Measurements from ENCODE around the gene GID8. TPM values are rescaled to one million over a fixed set of nuclear protein-coding genes. Genes with fewer than 3 reads are reported as not detected.

GID8 gene
- total and polyA plus RNA-seq, 5 experiments from 2014 or later: 20.2 to 61.2 (median 24.4) TPM

DNA sequence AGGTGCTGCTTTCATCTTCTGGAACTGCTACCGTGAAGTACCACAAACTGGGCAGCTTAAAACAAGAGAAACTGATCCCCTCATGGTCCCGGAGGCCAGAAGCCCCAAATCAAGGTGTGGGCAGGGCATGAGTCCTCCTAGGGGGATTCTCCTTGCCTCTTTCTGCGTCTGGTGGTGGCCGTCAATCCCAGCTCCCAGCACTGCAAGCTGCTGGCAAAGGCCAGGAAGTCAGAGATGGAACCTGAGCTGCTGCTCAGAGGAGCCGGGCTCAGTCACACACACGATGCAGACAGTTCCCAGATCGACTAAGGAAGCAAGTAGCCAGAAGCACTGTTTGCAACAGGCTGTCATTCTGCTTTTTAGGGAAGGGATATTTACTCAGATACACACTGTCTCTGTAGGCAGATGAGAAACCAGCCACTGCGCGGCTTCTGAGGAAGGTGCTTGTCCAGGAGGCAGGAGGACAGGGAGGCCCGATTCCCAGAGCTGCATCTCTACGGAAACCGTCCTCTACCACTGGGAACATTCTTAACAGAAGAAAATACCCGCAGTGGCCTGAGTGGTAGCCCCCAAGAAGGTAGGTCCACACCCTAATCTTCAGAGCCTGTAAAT, 53.4 kb downstream of the GID8 start:
- DNase-seq: no peak
- ATAC-seq: no peak
- peak overlapping the region in 1 of 10 donors; percentile 22 for H3K27ac Mint-ChIP-seq
- peaks cover 0 to 2% (median under 1%) of the 10 kb centered on the region in 5 donors for H3K27me3 Mint-ChIP-seq
- no peaks in the 10 kb centered on the region for H3K9me3 Mint-ChIP-seq
- H3K4me3 Mint-ChIP-seq: no peak overlapping the region
- H3K4me1 Mint-ChIP-seq: peaks cover 0 to 8% (median 5%) of the 10 kb centered on the region in 4 donors
- no peaks in the 10 kb centered on the region for H3K36me3 Mint-ChIP-seq
- POLR2A ChIA-PET: no interaction called here

DNA sequence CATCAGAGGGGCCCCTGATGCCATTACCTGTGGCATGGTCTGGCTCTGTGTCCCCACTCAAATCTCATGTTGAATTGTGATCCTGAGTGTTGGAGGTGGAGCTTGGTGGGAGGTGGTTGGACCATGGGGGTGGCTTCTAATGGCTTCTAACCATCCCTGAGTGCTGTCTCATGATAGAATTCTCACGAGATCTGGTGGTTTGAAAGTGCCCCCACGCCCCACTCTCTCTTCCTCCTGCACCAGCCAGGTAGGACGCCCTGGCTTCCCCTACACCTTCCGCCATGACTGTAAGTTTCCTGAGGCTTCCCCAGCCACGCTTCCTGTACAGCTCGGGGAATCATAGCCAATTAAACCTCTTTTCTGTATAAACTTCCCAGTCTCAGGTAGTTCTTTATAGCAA, 53.9 kb downstream of the GID8 start:
- Mint-ChIP-seq H3K27ac (no peak overlapping the region), H3K9me3 (no peaks in the 10 kb centered on the region)

DNA sequence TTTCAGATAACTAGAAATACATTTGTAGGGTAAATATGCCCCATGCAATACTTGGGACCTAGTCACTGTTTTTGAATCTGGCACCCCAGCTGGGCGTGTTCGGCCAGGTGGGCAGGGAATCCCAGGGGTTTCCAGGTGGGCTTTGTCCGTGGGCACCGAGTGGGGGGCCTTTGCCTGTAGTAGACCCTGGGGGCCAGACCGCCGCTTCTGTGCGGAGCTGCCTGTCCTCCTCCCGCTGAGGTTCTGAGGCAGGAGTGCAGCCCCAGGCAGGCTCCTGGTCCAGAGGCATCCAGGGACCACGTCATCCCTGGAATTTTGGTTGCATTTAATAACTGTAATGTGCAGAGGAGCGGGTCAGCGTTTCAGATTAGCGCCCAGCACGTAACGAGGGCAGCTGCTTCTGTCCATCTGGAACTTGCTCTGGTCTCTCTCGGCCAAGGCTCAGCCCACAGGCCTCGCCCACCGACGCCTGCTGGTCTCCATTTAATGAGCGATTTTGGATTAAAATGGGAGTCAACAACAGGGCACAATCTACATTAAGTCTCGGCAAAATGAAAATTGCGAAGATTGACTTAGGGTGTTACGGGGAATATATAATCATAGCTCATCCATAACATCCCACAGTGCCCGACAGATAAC, 56.0 kb downstream of the GID8 start:
- H3K9me3 Mint-ChIP-seq: no peaks in the 10 kb centered on the region
- POLR2A ChIA-PET: interaction anchor here (1.0 kb wide), 1 partner anchor 101 kb away, joined by 3 read pairs; no protein-coding TSS in a partner anchor
- DNase-seq: no peak
- no peak overlapping the region for H3K27ac Mint-ChIP-seq
- H3K4me3 Mint-ChIP-seq: no peak overlapping the region
- no peak for ATAC-seq
- peaks cover 2 to 6% (median 5%) of the 10 kb centered on the region in 4 donors for H3K4me1 Mint-ChIP-seq
- peaks cover 2 to 17% (median 11%) of the 10 kb centered on the region in 5 donors for H3K27me3 Mint-ChIP-seq
- H3K36me3 Mint-ChIP-seq: no peaks in the 10 kb centered on the region

More for the DNA sequence above, 53.9 kb downstream of the GID8 start:
- ATAC-seq (no peak), DNase-seq (no peak)
- Mint-ChIP-seq H3K27me3 (peaks cover 0 to 3% (median 2%) of the 10 kb centered on the region in 5 donors), H3K36me3 (no peaks in the 10 kb centered on the region), H3K4me1 (peaks cover 0 to 8% (median 5%) of the 10 kb centered on the region in 4 donors), H3K4me3 (no peak overlapping the region)
- POLR2A ChIA-PET: no interaction called here

DNA sequence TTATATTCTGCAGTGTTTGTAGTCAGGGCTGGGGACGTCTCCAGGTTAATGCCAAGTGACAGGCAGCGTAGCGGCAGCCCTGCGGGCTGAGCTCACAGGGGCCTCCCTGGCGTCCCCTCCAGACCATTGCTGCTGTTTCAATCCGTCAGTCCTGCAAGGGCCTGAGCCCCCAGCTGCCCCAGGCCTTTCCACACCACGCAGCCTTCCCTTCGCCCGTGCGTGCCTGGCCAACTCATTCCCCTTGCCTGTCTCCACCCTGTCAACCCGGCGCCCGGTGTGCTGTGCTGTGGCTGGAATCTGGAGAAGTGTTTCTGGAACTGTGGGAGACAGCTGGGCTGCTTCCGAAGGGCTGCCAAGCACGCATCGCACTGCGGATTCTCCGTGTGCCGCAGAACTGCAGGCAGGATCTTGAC, 56.9 kb downstream of the GID8 start:
- POLR2A ChIA-PET: interaction anchor here (1.0 kb wide), 1 partner anchor 102 kb away, joined by 3 read pairs; no protein-coding TSS in a partner anchor
- DNase-seq: no peak
- Mint-ChIP-seq H3K36me3 (no peaks in the 10 kb centered on the region), H3K4me3 (peak overlapping the region in 1 of 10 donors; percentile 41), H3K9me3 (no peaks in the 10 kb centered on the region), H3K4me1 (peaks cover 0 to 6% (median 4%) of the 10 kb centered on the region in 4 donors), H3K27me3 (peaks cover 2 to 21% (median 19%) of the 10 kb centered on the region in 5 donors), H3K27ac (no peak overlapping the region)
- ATAC-seq: no peak

DNA sequence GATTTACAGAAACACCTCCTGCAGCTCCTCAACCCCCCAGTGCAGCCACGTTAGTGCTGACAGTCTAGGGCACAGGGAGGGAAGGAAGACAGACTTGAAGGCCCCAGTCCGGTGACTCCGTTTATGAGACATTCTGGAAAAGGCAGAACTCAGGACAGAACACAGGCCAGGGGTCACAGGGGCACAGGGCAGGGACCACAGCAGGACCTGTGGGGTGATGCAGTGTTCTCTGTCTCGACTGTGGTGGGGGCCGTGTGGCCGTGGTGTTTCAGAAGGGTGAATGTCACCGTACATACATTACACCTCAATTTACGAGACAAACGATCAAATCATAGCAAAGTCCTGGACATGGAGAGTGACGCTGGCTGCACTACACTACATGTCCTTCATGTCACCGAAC, 57.5 kb downstream of the GID8 start:
- Mint-ChIP-seq H3K9me3 (no peaks in the 10 kb centered on the region), H3K27me3 (peaks cover 2 to 27% (median 24%) of the 10 kb centered on the region in 5 donors), H3K27ac (no peak overlapping the region), H3K4me3 (no peak overlapping the region), H3K36me3 (no peaks in the 10 kb centered on the region), H3K4me1 (peaks cover 0 to 6% (median 4%) of the 10 kb centered on the region in 4 donors)
- DNase-seq: no peak
- no peak for ATAC-seq
- POLR2A ChIA-PET: no interaction called here

DNA sequence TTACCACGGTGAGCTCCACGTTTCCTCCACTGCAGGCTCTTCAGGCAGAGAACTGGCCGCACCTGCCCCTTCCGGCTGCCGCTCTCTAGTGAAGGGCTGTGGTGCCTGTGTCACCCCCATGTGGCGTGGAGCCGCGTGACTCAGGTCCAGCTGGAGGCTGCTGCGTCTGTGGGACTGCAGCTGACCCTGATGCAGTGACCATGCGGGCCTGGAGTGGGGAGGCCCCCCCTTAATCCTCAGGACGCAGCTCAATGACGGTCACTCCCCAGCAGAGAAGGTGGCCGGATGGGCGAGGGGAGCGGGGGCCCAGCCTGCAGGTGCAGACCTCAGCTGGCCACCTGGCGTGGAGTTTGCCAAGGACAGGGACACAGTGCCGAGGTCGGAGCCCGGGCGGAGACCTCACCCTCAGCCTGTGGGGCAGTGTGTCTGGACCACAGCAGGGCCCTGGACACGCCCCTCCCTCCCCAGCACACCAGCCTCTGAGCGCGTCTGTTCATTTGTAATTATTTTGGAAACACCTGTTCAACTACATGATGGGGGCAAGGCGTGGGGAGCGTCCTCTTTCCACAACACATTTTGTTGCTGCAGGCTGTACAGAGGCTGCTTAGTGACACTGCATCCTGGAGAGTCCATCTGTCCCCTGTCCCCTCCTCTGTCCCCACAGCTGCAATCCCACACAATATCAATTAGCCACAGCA, 58.1 kb downstream of the GID8 start:
- H3K4me1 Mint-ChIP-seq: peaks cover 0 to 6% (median 4%) of the 10 kb centered on the region in 4 donors
- ATAC-seq (no peak), DNase-seq (no peak)
- H3K27me3 Mint-ChIP-seq: peaks cover 6 to 32% (median 26%) of the 10 kb centered on the region in 5 donors
- no peak overlapping the region for H3K4me3 Mint-ChIP-seq
- H3K36me3 Mint-ChIP-seq: no peaks in the 10 kb centered on the region
- H3K9me3 Mint-ChIP-seq: no peaks in the 10 kb centered on the region
- POLR2A ChIA-PET: no interaction called here
- H3K27ac Mint-ChIP-seq: no peak overlapping the region

DNA sequence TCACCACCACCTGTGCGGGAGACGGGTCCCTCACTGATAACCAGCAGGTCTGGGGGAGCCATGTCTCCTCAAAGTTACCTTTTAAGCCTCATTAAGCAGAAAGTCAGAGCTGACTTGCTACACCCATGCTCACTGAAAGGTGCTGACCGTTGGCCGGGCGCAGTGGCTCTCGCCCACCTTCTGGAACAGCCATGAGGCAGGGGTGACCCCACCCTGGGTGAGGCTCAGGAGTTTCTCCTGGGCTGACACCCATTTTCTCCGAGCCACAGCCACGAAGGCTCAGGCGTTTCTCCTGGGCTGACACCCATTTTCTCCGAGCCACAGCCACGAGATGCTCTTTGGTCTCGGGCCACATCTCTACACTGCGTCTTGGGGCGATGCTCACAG, 58.6 kb downstream of the GID8 start:
- Mint-ChIP-seq H3K27ac (no peak overlapping the region), H3K4me1 (peaks cover 0 to 6% (median 4%) of the 10 kb centered on the region in 4 donors), H3K36me3 (no peaks in the 10 kb centered on the region), H3K27me3 (peaks cover 8 to 37% (median 30%) of the 10 kb centered on the region in 5 donors), H3K9me3 (no peaks in the 10 kb centered on the region), H3K4me3 (no peak overlapping the region)
- POLR2A ChIA-PET: no interaction called here
- DNase-seq: no peak
- ATAC-seq: no peak

DNA sequence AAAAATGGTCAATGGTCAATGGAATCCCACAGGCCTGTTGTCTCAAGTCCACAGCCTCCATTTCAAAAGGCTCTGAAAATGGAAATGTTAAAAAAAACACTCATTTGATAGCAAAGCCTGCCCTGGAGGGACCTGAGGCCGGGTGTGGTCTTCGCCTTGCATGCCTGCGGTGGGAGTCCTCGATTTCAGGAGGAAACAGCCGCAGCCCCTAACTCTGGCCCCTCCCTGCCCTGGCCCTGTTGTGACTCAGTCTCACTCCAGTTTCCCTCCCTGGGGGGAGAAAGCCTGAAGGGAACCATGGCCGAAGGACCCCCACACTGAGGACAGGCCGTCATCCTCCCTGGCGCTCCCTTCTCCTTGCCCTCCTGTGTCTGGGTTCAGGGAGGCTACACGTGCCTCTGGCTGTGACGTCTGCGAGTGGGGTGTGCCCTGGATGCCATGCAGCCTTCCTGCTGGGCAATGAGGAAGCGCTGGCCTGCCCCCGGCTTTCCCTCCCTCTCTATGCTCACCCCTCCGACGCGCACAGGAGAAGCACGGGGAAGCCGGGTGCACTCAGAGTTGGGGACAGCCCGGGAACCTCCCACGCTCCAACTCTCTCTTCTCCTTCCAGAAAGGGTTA, 59.6 kb downstream of the GID8 start:
- no peaks in the 10 kb centered on the region for H3K9me3 Mint-ChIP-seq
- H3K27me3 Mint-ChIP-seq: peaks cover 8 to 41% (median 30%) of the 10 kb centered on the region in 5 donors
- H3K4me3 Mint-ChIP-seq: no peak overlapping the region
- ATAC-seq: no peak
- no peak for DNase-seq
- H3K36me3 Mint-ChIP-seq: no peaks in the 10 kb centered on the region
- no peak overlapping the region for H3K27ac Mint-ChIP-seq
- POLR2A ChIA-PET: no interaction called here
- H3K4me1 Mint-ChIP-seq: peaks cover 0 to 6% (median 4%) of the 10 kb centered on the region in 4 donors

Other genes with a start within 250 kb of the GID8 start
- not detected for gene NTSR1, start 229.3 kb upstream of the GID8 start, total RNA-seq
- not detected for gene NTSR1, start 229.3 kb upstream of the GID8 start, polyA plus RNA-seq
- gene MRGBP, start 141.7 kb upstream of the GID8 start, total RNA-seq: 10 to 100 TPM; 13.6 to 14.2 TPM
- gene MRGBP, start 141.7 kb upstream of the GID8 start, polyA plus RNA-seq: 10 to 100 TPM in 1 of 3 donors, 1 to 10 TPM in 2; 7.4 to 10.2 (median 9.0) TPM
- 10 to 100 TPM; 77.1 to 79.9 TPM for gene OGFR, start 133.3 kb upstream of the GID8 start, total RNA-seq
- 10 to 100 TPM; 26.5 to 58.2 (median 40.1) TPM for gene OGFR, start 133.3 kb upstream of the GID8 start, polyA plus RNA-seq
- 1 to 10 TPM; 1.2 to 2.2 TPM for gene COL9A3, start 121.1 kb upstream of the GID8 start, total RNA-seq
- gene COL9A3, start 121.1 kb upstream of the GID8 start, polyA plus RNA-seq: under 1 TPM in 1 of 3 donors, not detected in 2; 0.15 TPM
- gene TCFL5, start 76.3 kb upstream of the GID8 start, total RNA-seq: 10 to 100 TPM; 13.2 to 13.4 TPM
- gene TCFL5, start 76.3 kb upstream of the GID8 start, polyA plus RNA-seq: 1 to 10 TPM; 1.0 to 2.1 (median 1.5) TPM
- 100 to 1,000 TPM; 125 to 132 TPM for gene DIDO1, start 11.6 kb upstream of the GID8 start, total RNA-seq
- gene DIDO1, start 11.6 kb upstream of the GID8 start, polyA plus RNA-seq: 10 to 100 TPM; 26.8 to 45.8 (median 39.7) TPM
- 10 to 100 TPM; 11.3 TPM for gene SLC17A9, start 14.6 kb downstream of the GID8 start, total RNA-seq
- gene SLC17A9, start 14.6 kb downstream of the GID8 start, polyA plus RNA-seq: 1 to 10 TPM; 1.2 to 2.0 (median 1.5) TPM
- not detected for gene BHLHE23, start 68.8 kb downstream of the GID8 start, total RNA-seq
- not detected for gene BHLHE23, start 68.8 kb downstream of the GID8 start, polyA plus RNA-seq

All from naive thymus-derived CD8-positive, alpha-beta T cell (primary cell).